ENCODE measurements around the gene SLC35F6. TPM values are rescaled to one million over a fixed set of nuclear protein-coding genes. Genes with fewer than 3 reads are reported as not detected.

SLC35F6 gene
- total and polyA plus RNA-seq, 9 of the 15 experiments (the other 6 are each of a cell fraction or from before 2014, with no cell fraction given): 11.9 to 47.3 (median 22.5) TPM

DNA sequence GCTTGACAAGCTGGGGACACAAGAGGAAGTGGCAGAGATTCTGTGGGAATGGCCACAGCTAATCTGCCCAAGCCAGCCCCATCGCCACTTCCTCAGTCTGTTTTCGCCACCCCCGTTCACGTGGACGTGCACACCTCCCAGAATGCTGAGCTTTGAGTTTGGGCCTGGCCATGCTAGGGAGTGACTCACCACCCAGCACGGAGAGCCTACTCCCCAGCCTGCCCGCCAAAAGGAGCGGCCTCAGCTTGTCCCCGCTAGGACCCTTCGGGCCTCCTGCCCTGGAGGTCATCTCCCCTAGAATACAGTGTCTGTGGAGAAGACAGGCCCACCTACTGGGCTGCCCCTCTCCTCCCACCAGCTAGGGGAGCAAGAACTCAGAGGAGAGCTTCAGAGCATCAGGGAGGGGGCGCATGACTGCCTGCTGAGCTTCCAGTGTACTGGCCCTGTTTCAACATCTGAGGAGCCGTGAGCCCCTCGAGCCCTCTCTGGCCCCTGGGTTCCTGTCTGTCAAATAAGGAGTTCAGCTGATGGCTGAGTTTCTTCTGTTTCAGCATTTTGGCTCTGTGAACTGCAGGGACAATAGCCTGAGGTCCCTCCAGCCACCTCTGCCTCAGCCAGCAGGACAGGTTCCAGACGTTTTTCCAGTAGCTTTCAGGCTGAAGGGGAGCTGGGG is 5.1 kb downstream of the SLC35F6 start (continued):
- TF ChIP-seq, protein P1, sequence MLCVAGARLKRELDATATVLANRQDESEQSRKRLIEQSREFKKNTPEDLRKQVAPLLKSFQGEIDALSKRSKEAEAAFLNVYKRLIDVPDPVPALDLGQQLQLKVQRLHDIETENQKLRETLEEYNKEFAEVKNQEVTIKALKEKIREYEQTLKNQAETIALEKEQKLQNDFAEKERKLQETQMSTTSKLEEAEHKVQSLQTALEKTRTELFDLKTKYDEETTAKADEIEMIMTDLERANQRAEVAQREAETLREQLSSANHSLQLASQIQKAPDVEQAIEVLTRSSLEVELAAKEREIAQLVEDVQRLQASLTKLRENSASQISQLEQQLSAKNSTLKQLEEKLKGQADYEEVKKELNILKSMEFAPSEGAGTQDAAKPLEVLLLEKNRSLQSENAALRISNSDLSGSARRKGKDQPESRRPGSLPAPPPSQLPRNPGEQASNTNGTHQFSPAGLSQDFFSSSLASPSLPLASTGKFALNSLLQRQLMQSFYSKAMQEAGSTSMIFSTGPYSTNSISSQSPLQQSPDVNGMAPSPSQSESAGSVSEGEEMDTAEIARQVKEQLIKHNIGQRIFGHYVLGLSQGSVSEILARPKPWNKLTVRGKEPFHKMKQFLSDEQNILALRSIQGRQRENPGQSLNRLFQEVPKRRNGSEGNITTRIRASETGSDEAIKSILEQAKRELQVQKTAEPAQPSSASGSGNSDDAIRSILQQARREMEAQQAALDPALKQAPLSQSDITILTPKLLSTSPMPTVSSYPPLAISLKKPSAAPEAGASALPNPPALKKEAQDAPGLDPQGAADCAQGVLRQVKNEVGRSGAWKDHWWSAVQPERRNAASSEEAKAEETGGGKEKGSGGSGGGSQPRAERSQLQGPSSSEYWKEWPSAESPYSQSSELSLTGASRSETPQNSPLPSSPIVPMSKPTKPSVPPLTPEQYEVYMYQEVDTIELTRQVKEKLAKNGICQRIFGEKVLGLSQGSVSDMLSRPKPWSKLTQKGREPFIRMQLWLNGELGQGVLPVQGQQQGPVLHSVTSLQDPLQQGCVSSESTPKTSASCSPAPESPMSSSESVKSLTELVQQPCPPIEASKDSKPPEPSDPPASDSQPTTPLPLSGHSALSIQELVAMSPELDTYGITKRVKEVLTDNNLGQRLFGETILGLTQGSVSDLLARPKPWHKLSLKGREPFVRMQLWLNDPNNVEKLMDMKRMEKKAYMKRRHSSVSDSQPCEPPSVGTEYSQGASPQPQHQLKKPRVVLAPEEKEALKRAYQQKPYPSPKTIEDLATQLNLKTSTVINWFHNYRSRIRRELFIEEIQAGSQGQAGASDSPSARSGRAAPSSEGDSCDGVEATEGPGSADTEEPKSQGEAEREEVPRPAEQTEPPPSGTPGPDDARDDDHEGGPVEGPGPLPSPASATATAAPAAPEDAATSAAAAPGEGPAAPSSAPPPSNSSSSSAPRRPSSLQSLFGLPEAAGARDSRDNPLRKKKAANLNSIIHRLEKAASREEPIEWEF (CRISPR knock-in tag; IDR thresholded peaks at IDR 0.05): no peak
- TF ChIP-seq, protein P2, sequence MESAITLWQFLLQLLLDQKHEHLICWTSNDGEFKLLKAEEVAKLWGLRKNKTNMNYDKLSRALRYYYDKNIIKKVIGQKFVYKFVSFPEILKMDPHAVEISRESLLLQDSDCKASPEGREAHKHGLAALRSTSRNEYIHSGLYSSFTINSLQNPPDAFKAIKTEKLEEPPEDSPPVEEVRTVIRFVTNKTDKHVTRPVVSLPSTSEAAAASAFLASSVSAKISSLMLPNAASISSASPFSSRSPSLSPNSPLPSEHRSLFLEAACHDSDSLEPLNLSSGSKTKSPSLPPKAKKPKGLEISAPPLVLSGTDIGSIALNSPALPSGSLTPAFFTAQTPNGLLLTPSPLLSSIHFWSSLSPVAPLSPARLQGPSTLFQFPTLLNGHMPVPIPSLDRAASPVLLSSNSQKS (CRISPR knock-in tag; IDR thresholded peaks at IDR 0.05): no peak
- TF ChIP-seq, protein P3, sequence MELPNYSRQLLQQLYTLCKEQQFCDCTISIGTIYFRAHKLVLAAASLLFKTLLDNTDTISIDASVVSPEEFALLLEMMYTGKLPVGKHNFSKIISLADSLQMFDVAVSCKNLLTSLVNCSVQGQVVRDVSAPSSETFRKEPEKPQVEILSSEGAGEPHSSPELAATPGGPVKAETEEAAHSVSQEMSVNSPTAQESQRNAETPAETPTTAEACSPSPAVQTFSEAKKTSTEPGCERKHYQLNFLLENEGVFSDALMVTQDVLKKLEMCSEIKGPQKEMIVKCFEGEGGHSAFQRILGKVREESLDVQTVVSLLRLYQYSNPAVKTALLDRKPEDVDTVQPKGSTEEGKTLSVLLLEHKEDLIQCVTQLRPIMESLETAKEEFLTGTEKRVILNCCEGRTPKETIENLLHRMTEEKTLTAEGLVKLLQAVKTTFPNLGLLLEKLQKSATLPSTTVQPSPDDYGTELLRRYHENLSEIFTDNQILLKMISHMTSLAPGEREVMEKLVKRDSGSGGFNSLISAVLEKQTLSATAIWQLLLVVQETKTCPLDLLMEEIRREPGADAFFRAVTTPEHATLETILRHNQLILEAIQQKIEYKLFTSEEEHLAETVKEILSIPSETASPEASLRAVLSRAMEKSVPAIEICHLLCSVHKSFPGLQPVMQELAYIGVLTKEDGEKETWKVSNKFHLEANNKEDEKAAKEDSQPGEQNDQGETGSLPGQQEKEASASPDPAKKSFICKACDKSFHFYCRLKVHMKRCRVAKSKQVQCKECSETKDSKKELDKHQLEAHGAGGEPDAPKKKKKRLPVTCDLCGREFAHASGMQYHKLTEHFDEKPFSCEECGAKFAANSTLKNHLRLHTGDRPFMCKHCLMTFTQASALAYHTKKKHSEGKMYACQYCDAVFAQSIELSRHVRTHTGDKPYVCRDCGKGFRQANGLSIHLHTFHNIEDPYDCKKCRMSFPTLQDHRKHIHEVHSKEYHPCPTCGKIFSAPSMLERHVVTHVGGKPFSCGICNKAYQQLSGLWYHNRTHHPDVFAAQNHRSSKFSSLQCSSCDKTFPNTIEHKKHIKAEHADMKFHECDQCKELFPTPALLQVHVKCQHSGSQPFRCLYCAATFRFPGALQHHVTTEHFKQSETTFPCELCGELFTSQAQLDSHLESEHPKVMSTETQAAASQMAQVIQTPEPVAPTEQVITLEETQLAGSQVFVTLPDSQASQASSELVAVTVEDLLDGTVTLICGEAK (IDR thresholded peaks at IDR 0.05): no peak
- TF ChIP-seq, protein P3 (CRISPR knock-in tag; IDR thresholded peaks at IDR 0.05): no peak
- TF ChIP-seq RAD21 (CRISPR knock-in tag; conservative IDR thresholded peaks at IDR 0.05 in 1 of 2, IDR thresholded peaks at IDR 0.05 in 1 of 2) (peak in 1 of 2 experiments; percentile 18; a peak in 2 of 4 replicates), HLTF (IDR thresholded peaks at IDR 0.05) (no peak), RBM25 (IDR thresholded peaks at IDR 0.05; ENCODE audit: low read depth, low read length, severe bottlenecking) (peak; percentile 68), STAG1 (CRISPR knock-in tag; IDR thresholded peaks at IDR 0.05; ENCODE audit: borderline replicate concordance) (no peak), XRCC4 (IDR thresholded peaks at IDR 0.05; ENCODE audit: extremely low read depth, insufficient read depth, insufficient read length) (no peak), SMARCA4 (IDR thresholded peaks at IDR 0.05) (peak; percentile 92)
- TF ChIP-seq, protein P4, sequence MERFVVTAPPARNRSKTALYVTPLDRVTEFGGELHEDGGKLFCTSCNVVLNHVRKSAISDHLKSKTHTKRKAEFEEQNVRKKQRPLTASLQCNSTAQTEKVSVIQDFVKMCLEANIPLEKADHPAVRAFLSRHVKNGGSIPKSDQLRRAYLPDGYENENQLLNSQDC (CRISPR knock-in tag; IDR thresholded peaks at IDR 0.05): peak; percentile 22; the same call in 1 of the 2 replicates

All from K562 (cell line).